NCI-H345 treated with DMSO at 0.1 percent for 48 hours (cell line): ENCODE measurements around the gene LIMS2.

Source experiments
- DNase-seq: peaks from one replicate; lab custom pipeline; 2025; ENCODE audit not compliant: unreplicated experiment; lab: John Stamatoyannopoulos, UW

Gene LIMS2

DNA sequence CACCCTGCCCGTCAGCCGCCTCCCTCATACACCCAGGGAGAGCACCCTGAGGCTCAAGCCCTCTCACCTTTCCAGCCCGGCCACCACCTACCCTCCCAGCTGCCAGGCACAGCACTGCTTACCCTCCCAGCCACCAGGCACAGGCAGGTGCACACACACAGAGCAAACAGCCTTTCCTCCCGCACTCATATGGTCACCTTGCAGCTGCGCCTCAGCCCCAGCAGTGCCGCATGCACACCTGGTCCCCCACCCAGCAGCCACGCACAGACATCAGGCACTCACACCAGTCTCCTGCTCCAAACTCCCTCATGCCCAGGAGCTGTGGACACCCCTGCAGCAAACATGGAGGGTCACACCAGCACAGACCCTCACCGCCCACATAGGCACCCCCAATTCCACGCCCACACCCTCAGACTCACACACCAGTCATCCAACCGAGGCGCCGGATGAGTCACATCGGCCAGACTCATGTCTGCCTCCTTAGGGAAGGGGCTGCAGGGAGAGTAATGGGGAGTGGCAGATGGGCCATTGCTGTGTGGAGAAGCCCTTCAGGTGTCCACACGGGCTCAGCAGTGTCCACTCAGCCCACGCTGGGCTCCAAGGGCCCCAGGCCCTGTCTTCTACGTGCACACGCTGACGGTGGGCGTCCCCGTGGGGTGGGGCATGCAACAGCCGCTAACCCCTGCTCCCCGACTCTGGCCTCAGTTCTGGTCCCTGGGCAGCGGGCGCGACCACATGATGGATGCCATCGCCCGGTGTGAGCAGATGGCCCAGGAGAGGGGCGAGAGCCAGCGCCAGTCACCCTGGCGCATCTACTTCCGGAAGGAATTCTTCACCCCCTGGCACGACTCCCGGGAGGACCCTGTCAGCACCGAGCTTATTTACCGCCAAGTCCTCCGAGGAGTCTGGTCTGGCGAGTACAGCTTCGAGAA is 51.7 kb downstream of the LIMS2 start:
- peak; percentile 29 for DNase-seq

DNA sequence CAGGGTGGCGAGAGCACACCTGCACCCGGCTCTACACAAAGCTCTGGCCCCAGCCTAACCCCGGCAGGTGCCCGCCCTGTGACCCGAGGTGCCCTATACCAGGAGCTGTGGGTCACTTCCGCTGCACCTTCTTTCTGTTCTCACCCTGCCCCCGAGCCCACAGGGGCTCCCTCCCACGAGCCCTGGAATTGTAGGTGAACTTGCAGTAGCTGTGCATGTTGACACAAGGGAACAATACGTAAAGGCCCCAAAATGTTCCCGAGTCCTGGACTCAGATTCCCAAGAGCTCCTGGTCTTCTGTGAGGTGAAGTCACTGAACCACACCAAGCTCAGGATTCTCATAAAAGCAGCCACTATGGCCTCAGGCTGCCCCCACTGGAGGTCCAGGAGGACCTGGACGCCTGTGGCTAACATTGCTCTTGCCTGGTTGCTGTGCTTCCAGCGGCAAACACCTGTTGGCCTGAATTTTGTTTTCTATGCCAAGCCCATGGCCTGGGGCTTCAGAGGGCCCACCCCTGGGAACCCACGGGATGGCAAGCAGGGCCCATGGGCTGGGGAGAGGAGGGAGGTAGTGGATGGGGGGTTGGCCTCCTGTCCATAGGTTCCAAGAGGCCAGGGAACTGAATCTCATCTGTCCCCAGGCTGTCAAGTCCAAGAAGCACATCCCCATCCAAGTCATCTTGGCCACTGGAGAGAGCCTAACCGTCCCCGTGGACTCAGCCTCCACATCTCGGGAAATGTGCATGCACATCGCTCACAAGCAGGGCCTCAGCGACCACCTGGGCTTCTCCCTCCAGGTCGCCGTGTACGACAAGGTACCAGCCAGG is 52.6 kb downstream of the LIMS2 start:
- no peak for DNase-seq

DNA sequence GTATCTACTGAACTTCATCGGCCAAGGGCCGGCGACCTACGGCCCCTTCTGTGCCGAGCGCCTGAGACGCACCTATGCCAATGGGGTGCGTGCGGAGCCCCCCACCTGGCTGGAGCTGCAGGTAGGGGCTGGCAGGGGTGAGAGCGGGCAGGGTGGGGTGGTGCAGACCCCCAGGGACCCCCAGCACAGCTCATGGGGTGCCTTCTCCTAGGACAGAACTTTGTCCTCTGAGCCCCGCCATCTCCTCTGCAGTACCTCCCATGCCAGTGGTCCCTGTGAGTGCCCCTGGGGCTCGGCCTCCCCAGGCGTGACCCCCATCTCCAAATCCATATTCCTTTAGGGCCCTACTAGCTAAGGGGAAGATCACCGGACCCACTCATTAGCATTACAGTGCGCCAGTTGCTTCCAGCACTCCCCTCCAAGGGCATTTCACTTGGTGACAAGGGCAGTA is 53.3 kb downstream of the LIMS2 start:
- no peak for DNase-seq

DNA sequence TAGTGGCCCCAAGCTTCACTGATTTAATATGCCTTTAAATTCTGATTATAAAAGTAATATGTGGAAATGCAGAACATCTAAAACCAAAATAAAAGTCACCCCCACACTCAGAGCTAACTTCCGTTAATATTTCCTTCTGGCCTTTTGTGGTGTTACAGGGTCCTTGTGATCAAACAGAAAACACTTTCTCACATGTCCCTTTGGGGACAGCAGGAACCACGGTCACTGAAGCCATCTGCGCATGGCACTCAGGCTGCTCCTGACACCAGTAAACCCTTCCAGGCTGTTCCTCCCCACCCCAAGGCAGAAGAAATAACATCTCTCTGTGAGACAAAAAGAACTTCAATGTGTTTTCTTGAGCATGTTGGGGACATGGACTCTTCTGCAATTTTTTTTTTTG is 54.5 kb downstream of the LIMS2 start:
- no peak for DNase-seq

DNA sequence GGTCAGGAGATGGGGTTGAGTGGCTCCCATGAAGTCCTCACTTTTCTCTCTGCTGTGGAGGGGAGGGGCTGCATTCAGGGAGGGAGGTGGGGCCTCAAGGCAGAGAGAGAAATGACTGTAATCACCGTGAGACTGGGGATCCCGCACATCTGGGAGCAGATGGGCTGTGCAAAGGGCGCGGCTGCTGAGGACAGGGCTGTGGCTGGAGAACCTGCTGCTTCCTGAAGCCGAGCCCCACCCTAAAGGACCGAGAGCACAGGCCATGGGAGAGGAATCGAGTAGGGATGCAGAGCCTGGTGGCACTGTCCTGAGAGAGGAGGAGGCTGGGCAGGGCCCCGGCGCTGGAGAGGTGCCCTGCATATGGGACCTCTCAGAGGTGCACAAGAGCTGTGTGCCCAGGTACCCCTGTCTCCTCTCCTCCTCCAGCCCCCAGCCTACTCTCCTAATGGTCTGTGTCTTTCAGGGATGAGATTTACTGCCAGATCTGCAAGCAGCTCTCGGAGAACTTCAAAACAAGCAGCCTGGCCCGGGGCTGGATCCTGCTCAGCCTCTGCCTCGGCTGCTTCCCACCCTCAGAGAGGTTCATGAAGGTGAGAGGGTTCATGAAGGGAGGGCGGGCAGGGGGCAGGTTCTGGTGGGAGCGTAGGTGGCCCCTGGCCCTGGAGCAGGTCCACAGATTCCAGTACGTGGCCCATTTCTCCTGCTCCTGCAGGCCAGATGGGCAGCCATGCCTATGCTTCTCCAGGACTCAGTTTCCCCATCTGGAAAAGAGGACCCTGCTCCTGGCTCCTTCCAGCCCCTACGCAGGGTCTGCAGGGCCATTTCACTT is 55.2 kb downstream of the LIMS2 start:
- DNase-seq, result no peak

DNA sequence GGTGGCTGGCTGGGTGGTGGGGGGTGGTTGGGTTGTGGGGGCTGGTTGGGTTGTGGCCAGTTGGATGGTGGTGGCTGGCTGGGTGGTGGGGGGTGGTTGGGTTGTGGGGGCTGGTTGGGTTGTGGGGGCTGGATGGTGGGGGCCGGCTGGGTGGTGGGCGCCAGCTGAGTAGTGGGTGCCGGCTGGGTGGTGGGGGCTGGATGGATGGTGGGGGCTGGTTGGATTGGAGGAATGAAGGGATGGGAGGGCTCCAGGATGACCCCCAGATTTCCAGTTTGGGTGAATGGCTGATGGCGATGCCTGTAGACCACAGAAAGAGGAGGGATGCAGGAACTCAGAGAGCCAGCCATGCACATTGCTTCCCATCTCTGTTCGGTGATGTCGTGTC is 56.1 kb downstream of the LIMS2 start:
- no peak for DNase-seq

DNA sequence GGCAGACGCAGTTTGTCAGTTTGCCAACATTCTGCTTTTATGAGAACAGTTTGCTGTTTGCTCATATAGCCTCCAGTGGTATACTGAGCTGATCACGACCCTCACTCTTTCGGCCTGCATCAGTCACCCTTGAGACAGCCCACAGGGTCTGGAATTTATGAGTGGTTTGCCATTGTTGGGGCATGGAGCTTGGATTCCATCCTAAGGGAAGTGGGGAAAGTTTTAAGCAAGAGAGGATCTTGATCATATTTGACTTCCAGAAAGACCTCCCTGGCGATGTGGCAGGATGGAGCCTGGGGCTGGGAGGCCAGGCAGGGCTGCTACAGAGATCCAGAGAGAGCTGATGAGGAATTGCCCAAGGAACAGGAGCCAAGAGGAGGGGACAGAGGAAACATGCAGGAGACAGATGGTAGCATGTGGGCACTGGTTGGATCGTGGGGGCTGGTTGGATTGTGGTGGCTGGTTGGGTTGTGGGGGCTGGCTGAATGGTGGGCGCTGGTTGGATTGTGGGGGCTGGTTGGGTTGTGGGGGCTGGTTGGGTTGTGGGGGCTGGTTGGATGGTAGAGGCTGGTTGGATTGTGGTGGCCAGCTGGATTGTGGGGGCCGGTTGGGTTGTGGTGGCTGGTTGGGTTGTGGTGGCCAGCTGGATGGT is 56.7 kb downstream of the LIMS2 start:
- no peak for DNase-seq

DNA sequence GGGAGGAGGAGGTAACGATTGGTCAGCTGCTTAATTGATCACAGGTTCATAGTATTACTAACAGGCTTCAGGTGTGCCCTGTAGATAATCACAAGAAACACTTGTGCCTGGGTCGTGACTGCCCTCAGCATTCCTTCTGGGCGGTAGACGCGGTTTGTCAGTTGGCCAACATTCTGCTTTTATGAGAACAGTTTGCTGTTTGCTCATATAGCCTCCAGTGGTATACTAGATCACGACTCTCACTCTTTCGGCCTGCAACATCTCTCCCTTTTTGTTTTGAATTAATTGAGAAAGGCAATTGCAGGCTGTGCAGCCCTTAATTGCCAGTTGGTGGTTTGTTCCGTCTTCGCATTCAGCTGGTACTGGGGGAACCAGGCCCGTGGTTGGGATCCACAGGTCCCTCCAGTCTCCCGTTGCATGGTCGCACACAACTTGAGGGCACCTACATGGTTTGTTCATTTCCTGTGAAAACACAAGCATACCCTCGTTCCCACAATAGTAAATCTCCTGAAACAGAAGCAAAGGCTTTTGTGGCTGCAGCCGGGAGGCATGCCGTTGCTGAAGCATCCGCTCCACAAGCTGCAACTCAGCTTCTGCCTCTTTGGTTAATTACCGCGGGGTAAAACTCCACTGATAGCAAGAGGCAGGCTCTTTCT is 59.7 kb downstream of the LIMS2 start:
- no peak for DNase-seq

DNA sequence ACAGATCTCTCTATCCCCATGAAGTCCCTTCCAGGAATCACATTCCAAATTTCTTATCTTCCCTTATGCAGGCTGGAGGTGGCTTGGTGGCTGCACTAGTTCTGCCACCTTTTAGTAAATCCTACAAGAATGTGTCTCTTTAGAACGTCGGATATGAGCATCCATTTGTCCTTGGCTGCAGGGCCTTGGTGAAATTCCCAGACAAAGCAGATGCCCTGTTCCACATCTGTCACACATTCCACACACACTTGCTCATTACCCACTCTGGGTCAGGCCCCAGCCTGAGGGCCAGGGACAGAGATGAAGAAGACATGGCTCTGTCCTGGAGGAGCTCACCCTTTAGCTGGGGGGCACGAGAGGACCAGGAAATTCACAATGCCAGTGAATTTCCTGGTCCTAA is 60.6 kb downstream of the LIMS2 start:
- DNase-seq, result no peak

DNA sequence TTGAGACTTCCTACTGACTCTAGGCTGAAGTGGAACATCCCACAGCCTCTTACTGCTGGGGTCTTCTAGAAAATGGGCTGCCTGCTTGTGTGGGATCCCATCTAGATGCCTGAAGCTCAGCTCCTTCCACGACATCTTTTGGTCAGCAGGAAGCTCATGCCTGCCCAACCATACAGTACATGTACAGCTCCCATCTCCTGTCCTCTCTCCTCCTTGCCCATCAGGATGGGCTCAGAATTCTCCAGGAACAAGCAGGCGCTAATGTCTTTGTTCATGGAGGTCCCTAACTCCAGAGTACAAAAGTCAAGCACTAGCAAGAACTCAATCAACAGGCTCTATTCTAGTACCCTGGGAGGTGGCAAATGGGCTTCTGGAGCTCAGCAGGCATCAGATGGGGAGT is 61.1 kb downstream of the LIMS2 start:
- no peak for DNase-seq

DNA sequence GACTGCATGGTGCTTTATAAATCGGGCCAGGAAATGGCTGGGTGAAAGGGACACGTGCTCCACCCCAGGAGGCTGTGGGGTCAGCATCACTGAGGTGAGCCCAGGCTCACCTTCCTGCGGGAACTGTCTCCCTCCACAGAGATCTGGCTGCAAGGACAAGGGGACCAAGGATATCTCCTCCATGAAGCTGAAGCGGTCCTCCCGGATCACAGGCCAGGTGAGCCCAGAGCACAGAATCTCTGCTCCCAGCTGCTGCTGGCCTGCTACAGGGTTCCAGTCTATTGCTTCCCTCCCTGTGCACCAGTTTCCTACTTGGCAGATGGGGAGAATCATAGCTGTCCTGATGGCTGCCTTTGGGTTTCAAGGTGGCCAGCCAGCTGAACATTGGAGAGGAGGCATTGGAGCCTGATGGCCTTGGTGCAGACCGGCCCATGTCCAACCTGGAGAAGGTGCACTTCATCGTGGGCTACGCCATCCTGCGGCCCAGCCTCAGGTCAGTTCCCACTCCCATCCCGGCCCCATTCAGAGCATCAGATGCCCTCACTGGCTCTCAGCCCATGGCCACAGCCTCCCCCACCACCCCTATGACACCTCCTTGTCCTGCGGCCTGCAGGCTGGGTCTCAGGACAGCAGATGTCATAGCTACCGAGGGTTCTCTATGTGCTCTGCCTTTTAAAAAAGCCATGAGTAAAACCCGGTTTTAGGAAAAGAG is 63.1 kb downstream of the LIMS2 start:
- DNase-seq, result no peak

DNA sequence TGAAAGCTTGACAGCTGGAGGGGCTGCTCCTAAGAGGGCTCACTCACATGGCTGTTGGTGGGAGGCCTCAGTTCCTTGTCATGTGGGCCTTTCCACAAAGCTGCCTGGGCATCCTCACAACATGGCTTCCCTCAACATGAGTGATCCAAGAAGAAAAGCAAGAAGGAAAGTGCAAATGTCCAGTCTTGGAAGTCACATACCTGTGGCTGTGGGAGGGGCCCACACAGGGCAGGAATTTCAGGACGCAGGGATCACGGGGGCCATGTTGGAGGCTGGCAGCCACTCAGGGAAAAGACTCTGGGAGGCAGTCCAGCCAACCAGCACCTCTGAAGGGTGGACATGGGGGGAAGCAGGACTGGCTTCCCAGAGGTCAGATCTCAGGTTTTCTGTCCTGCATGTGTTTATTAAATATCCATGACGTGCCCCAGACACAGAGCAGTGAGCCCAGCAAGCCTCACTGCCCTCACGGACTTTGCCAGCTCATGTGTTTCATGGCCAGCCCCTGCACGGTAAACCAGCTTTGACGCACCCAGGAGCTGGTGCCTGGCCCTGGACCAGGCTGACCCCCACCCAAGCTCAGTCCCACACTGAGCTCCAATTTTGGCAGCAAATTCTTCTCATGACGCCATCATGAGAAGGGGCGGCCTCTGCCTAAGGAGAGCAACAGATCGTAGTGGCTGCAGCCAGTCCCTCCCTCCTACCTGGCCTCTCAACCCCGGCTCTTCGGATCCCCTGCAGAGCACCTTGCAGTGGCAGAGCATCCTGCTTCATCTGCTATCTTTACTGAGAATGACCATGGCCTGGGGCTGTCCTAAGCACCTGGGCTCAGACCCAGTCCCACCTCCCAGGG is 64.0 kb downstream of the LIMS2 start:
- no peak for DNase-seq

DNA sequence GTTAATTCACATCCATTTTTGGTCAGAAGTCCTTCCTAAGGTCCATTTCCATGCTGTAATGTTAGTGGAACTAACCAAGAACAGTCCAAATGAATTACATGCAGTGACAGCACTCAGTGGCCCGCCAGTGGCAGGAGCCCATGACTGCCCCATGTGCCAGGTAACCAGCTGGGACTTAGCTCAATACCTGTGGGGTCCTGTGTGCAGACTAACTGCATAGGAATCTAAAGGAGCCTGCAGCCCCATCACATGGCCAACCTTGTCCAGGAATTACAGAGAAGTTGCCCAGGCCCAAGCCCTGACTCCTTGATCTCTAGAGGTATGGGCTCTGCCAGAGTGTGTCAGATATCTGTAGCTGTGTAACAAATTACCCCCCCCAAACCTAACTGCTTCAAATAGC is 64.8 kb downstream of the LIMS2 start:
- DNase-seq, result no peak

DNA sequence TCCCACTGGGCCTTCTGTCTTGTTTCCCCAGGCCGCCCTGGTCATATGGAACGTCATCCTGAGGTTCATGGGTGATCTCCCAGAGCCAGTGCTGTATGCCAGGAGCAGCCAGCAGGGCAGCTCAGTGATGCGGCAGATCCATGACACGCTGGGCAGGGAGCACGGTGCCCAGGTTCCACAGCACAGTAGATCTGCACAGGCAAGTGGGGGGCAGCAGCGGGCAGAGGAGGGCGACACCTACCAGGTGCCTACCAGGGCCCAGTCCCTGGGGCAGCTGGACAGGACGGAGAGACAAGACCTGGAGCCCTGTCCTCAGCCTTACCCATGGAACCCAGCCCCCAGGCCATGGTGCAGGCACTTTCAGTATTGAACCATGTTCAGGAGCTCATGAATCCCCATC is 65.5 kb downstream of the LIMS2 start:
- DNase-seq, result no peak

DNA sequence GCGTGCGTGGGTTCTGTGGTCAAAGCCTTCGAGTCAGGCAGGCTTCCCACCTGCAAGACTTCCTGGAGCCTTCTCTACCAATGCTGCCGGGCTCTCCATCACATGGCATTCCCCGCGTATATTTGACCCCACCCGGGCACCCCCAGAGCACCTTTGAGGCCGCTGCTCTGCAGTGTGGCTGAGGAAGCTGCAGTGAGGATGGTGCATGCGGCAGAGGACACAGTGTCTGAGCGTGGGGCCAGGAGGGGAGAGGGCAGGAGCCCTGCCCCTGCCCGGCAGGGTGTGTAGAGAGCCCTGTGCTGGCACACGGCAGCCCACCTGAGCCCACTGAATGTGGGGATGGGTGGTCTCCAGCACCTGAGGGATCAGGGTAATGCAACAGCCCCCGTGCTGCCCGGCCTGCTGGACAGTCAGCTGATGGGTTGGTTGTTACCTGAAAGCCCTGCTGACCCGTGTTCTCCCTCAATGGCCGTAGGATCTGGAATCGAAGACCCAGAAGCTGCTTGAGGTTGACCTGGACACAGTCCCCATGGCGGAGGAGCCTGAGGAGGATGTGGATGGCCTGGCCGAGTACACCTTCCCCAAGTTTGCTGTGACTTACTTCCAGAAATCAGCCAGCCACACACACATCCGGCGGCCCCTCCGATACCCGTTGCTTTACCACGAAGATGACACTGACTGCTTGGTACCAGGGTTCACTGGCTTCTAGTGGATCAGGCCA is 66.1 kb downstream of the LIMS2 start:
- DNase-seq, result no peak

DNA sequence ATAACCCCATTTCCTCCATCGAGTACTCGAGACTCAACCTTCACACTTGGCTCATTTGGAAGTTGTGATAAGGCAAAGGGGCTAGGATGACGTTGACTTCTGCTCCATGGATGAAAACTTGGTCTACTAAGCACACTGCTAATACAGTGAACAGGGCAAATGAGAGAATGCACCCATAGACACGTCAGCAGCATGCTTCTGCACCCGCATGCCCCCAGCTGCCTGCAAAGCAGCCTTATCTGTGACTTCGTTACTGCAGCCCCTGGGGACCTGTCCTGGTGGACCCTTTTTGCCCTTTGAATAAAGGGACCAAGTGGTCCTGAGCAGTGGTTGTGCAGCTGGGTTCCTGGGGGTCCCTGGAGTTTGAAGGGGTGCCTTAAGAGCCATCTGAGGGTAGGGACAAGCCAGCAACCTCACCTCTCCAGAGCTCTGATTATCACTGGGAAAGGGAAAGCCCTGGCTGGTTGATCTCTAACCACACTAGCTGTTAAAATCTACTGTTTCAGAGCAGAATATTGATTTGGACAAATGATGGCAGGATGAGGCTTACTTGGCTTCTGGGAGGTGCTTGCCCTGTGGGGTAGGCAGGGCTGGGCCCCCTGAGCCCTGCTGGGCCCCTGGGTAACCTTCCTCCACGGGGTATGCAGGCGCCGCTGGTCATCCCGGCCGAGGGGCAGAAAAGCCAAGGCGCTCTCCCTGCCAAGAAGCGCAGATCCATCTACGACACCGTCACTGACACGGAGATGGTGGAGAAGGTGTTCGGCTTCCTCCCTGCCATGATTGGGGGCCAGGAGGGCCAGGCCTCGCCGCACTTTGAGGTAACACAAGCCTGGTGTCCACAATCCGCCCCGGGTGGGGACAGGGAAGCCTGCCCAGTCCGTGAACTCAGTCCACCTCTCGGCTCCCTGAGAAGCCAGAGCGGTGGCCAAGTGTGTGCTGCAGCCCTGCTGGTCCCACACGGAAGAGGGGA is 67.0 kb downstream of the LIMS2 start:
- DNase-seq, result no peak

DNA sequence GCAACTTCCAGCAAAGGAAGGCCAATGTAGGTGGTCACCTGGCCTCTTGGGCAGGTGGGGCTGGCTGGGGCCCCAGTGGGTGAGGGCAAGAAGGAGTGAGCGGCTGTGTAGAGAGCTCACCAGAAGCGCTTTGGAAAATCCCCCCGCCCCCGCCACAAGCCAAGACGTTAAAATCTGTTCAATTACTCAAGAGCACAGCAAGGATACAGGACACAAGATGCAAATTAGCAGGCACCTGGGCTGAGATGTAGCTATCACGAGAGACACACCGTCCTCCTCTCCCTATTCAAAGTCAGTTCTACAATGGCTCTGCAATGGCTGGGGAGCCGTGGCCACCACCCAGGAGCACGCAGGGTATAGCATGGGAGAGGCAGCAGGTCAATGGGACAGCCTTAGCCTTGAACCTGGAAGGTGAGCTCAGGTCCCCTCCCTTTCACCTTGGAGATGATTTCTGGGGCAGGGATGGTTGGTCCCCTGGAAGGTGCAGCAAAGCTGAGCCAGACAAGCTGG is 67.9 kb downstream of the LIMS2 start:
- DNase-seq, result no peak
